ENCODE data around the gene DENND1C.

The DENND1C gene

DNA sequence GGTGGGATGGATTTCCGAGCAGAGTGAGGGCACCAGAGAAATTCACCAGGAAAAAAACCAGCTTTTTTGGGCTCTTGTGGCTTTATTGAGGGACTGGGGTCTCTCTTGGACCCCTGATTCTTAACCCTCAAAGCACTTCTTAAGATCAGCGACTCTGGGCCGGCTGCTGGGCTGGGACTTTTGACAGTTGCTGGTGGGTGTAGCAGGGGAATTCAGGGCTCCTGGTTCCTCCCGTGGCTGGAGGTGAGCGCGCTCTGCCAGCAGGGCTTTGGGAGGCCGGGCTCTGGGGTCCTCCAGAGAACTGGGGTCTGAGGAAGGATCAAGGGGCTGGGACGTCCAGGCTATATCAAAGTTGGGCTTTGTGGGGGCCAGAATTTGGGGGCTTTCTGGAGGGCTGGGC, 14.2 kb downstream of the DENND1C start:
- H3K4me3 ChIP-seq (ENCODE audit: low read depth, low read length) = no peak overlapping the region
- DNase-seq (ENCODE audit: low read depth) = no peak
- TF ChIP-seq, protein P1, sequence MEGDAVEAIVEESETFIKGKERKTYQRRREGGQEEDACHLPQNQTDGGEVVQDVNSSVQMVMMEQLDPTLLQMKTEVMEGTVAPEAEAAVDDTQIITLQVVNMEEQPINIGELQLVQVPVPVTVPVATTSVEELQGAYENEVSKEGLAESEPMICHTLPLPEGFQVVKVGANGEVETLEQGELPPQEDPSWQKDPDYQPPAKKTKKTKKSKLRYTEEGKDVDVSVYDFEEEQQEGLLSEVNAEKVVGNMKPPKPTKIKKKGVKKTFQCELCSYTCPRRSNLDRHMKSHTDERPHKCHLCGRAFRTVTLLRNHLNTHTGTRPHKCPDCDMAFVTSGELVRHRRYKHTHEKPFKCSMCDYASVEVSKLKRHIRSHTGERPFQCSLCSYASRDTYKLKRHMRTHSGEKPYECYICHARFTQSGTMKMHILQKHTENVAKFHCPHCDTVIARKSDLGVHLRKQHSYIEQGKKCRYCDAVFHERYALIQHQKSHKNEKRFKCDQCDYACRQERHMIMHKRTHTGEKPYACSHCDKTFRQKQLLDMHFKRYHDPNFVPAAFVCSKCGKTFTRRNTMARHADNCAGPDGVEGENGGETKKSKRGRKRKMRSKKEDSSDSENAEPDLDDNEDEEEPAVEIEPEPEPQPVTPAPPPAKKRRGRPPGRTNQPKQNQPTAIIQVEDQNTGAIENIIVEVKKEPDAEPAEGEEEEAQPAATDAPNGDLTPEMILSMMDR (IDR thresholded peaks at IDR 0.05; ENCODE audit: low read depth, low read length, missing control alignments) = no peak

DNA sequence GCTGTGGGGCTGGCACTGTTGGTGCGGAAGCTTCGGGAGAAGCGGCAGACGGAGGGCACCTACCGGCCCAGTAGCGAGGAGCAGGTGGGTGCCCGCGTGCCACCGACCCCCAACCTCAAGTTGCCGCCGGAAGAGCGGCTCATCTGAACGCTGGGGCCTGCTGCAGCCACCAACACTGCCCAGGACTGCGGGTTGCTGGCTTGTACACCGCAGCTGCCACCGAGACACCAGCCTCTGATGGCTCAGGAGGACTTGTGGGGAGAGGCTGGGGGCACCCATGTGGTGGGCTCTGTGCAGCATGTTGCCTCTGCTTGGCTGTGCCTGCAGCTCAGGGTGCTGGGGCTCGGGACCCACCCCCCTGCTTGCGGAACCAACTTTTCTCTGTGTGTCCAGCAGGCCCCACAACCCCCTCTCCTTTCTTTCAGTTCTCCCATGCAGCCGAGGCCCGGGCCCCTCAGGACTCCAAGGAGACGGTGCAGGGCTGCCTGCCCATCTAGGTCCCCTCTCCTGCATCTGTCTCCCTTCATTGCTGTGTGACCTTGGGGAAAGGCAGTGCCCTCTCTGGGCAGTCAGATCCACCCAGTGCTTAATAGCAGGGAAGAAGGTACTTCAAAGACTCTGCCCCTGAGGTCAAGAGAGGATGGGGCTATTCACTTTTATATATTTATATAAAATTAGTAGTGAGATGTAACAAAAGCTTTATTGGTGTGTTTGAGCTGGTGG, 14.9 kb downstream of the DENND1C start:
- H3K4me3 ChIP-seq (ENCODE audit: low read depth, low read length) = no peak overlapping the region
- no peak for DNase-seq (ENCODE audit: low read depth)
- TF ChIP-seq, protein P1 (IDR thresholded peaks at IDR 0.05; ENCODE audit: low read depth, low read length, missing control alignments) = no peak

DNA sequence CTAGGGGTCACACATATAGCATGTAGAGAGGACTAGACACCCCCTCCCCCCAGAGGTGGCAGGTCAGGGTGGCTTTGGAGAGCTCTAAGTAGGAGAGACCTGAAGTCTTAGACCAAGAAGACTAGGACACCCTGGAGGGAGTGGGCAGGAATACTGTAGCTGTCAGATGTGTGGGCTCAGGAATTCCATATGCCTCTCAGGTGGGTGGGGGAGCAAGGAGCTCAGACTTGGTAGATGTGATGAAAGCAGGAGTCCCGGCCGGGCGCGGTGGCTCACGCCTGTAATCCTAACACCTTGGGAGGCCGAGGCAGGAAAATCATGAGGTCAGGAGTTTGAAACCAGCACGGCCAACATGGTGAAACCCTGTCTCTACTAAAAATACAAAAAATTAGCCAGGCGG, 15.9 kb downstream of the DENND1C start:
- H3K4me3 ChIP-seq (ENCODE audit: low read depth, low read length) = no peak overlapping the region
- TF ChIP-seq, protein P1 (IDR thresholded peaks at IDR 0.05; ENCODE audit: low read depth, low read length, missing control alignments) = no peak
- no peak for DNase-seq (ENCODE audit: low read depth)

DNA sequence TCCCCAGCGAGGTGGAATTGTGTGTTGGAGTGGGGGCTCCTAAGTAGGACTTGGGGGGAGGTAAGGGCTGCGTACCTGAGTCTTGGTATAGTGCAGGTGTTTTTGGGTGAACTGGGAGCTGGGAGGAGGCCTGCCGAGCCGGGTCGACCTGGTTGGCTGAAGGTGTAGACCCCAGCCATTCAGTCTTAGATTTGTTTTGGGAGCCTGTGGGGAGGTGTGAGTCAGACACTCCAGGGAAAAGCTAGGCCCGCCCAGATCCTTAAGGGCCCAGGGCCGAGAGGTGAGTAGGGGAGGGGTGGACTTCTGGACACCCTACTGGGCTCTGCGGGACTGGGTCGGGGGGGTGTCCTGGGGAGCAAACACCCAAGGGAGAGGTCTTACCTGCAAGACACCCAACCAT, 16.6 kb downstream of the DENND1C start:
- no peak for DNase-seq (ENCODE audit: low read depth)
- H3K4me3 ChIP-seq (ENCODE audit: low read depth, low read length) = no peak overlapping the region
- TF ChIP-seq, protein P1 (IDR thresholded peaks at IDR 0.05; ENCODE audit: low read depth, low read length, missing control alignments) = no peak

DNA sequence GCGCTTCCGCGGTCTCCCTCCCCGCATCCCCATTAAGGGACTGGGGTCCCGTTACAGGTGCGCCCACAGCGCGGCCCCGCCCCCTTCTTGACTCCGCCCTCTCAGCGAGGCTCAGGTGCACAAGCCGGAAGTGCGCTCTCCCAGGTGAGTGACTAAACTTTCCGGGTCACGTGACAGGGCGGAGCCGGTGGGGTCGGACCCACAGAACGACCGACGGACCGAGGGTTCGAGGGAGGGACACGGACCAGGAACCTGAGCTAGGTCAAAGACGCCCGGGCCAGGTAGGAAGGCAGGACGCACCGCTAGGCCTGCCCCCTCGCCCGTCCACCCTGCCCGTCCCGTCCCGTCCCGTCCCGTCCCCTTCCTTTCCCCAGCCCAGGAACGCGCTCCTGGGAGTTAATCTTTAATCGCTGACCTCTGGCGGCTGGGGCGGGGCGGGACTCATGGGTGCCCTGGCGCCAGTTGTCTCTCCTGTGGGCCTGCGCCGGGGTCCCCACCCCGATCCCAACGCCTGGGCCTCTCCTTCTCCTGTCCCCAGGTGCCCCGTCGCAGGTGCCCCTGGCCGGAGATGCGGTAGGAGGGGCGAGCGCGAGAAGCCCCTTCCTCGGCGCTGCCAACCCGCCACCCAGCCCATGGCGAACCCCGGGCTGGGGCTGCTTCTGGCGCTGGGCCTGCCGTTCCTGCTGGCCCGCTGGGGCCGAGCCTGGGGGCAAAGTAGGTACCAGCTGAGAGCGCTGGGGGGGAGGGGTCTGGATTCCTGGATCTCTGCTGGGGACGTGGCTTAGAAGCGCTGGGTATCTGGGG, 17.3 kb downstream of the DENND1C start, which contains the start of gene CRB3:
Gene CRB3, plus strand, starts transcription at position 202 of the 804 bp plus-strand sequence. Its CDS starts 431 bp downstream, at position 633.
- H3K4me3 ChIP-seq (ENCODE audit: low read depth, low read length) = peak within 1 kb of the TSS; percentile 32
- no peak for DNase-seq (ENCODE audit: low read depth)
- TF ChIP-seq, protein P1 (IDR thresholded peaks at IDR 0.05; ENCODE audit: low read depth, low read length, missing control alignments) = no peak

DNA sequence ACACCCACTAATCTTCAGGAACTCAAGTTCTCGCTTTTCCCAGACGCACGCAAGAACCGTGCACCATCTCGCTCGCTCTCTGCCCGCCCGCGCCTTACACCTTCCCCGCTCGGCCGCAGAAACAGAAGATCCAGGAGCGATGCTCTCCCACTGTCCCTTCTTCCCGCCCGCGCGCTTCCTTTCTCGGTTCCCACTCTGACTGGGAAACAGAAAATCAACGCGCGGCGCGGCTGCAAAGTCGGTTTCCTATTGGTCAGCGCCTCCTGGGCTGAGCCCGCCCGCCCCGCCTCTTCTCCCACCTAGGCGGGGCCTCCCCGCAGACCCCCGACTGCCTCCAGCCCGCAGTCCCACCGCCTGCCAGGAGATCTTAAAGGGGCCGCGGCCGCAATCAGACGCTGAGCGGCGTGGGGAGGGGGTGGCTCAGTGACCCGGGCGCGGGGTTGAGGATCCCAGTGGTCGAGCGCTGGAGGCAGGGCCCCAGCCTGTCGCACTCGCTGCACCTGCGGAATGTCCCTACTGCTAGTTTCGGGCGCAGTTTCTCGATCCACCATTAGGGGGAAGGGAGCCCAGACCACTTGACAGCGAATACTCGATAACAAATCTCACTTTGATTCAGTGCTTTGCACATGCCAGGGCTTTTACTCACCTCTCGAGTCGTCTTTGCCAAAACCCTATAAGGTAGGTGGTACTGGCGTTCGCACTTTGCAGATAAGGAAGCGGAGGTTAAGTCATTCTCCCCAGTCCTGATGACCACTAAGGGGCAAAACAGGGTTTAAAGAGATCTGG, 21.3 kb downstream of the DENND1C start:
- peak; percentile 92 for DNase-seq (ENCODE audit: low read depth)
- TF ChIP-seq, protein P1 (IDR thresholded peaks at IDR 0.05; ENCODE audit: low read depth, low read length, missing control alignments) = peak; percentile 75
- peak overlapping the region; percentile 95 for H3K4me3 ChIP-seq (ENCODE audit: low read depth, low read length)

Data from GM12864 (cell line).